DMS153 treated with DMSO at 0.1 percent for 48 hours (cell line): Measurements from ENCODE around the gene CYB5B.

Source experiments
- DNase-seq: peaks from one replicate; lab custom pipeline; 2025; ENCODE audit not compliant: unreplicated experiment; lab: John Stamatoyannopoulos, UW

Gene CYB5B

DNA sequence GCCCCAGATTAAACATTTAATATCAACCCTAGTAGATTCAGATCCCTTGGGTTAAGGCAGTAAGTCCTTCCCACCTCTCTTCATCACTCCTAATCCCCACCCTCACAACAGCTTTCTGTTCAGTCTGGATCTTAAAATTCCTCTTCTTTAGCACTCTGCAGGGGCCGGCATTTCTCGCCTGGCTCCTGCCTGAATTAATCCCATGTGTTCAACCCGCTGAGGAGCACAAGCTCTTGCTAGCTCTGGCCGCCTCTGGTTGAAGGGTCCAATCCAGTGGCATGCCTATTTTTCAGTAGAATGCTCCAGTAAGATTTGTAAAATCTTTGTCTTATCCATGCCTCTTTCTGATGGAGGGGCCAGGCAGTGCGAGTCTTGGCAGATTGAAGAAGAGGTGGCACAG lies 59.2 kb downstream of the CYB5B start:
- no peak for DNase-seq

DNA sequence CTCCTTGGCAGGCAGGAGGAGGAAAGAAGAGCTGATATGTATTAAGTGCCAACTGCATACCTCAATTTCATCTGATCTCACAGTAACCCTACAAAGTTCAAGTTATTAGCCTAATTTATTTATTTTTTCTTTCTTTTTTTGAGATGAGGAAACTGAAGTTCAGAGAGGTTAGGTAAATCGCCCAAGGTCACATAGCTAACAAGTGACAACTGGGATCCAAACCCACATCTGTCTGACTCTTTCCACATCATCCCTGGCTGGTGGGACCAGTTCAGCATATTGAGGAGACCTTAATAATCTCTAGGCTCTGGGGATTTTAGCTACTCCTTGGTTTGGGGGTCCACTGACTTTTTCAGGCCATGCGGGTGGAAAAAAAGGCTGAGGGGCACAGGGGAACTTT lies 60.9 kb downstream of the CYB5B start:
- DNase-seq, result no peak

DNA sequence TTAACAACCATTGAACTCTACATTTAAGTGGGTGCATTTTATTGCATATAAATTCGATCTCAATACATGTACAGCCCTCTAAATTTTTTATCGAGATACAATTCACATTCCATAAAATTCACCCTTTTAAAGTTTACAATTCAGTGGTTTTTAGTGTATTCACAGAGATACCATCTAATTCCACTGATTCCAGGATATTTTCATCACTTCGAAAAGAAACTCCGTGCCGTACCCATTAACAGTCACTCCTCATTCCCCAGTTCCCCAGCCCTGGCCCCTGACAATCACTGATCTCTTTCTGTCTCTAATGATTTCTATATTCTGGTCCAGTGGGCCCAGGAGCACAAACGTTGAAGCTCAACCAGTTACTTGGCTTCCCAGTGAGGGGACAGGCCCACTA lies 61.4 kb downstream of the CYB5B start:
- DNase-seq, result no peak

GRCh38 chr16:69486272-69486671 lies 61.9 kb downstream of the CYB5B start:
- DNase-seq, result no peak

GRCh38 chr16:69486724-69487123 lies 62.3 kb downstream of the CYB5B start:
- DNase-seq, result no peak

DNA sequence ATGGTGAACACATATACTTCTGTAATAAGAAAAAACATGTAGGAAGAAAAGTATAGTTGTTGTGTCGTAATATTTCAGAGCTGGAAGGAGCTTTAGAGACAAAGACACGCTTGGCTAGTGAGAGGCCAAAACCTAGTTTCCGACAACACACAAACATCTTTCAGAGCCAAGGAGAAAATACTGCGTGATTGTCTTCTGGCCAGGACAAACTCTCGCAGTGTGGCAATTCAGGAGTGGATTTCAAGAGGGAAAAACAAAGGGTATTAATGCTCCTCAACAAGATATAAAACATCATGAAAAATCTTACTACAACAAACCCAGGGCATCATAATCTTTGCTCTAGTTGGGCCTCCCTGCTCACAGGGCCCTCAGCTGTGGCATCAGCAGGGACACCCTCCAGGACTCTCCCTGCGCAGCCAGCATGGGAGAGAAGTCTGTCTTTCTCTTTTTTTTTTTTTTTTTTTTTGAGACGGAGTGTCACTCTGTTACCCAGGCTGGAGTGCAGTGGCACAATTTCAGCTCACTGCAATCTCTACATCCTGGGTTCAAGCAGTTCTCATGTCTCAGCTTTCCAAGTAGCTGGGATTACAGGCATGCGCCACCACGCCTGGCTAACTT lies 66.4 kb downstream of the CYB5B start:
- no peak for DNase-seq

DNA sequence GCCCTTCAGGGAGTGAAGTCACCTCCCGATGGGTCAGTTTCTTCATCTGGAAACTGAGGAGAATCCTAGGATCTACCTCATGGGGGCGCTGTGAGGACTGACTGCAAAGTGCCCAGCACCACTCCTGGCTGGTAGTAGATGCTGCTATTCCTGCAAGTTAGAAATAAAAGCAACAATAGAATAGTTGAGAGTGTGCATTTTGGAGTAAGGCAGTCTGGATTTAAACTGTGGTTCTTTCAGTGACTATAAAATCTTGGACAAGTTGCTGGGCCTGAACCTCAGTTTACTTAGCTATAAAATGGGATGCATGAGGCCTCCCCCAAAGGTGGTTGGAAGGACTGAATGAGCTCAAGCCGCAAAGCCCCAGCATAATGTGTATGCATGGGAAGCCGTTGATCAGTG lies 70.6 kb downstream of the CYB5B start:
- no peak for DNase-seq

DNA sequence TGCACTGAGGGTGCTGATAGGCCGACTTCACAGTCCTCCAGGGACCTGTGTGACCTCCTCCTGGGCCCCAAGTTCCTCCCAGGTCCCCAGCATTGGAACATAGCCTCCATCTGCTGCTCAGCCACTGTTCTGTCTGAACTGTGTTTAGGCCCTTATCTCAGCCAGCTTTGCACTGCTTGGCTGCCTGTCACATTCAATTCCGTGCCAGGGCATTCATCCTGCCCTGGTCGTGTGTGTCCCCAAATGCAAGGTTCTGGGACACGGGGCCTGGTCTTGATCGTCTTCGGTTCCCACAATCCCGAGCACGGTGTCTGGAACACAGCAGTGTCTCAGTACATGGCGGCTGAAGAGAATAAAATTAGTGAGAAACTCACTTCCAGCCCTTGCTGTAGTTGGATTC lies 71.4 kb downstream of the CYB5B start:
- no peak for DNase-seq

- no peak for DNase-seq
Measured at GRCh38 chr16:69496376-69496775, 72.0 kb downstream of the CYB5B start.

GRCh38 chr16:69496896-69497295 lies 72.5 kb downstream of the CYB5B start:
- no peak for DNase-seq

- DNase-seq, result no peak
Measured at GRCh38 chr16:69497876-69498596, 73.6 kb downstream of the CYB5B start.

GRCh38 chr16:69498926-69499325 lies 74.5 kb downstream of the CYB5B start:
- DNase-seq, result no peak

GRCh38 chr16:69499541-69500230 lies 75.3 kb downstream of the CYB5B start:
- no peak for DNase-seq

DNA sequence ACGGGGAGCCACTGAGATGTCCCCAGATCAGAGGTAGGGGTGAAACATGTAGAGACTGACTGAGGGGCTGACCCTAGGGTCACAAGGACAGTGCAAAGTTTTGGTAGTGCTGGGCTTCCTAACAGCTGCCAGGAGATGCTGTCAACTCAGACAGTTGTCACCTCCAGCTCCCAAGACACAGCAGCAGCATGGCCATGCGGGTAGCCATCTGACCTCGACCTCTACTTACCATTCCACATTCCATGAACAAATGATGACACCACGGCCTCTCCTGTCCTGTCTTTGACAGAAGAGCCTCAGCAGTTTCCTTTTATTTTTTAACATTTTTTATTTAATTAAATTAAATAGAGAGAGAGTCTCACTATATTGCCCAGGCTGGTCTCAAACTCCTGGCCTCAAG lies 76.1 kb downstream of the CYB5B start:
- DNase-seq, result no peak

GRCh38 chr16:69501956-69502745 lies 77.7 kb downstream of the CYB5B start:
- no peak for DNase-seq

DNA sequence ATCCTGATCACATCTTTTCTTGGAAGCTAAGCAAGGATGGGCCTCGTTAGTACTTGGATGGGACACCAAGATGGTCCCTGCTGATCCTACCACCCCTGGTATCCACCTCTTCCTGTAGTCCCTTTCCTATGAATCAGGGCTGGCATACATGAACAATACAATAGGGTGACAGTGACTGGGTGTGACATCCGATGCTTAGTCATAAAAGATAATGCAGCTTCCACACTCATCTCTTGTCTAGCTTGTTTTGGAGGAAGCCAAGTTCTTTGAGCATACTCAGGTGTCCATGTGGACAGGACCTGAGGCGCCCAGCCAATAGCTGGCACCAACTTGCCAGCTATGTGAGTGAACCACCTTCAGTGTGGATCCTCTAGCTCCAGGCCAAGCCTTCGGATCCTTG lies 78.8 kb downstream of the CYB5B start:
- no peak for DNase-seq

DNA sequence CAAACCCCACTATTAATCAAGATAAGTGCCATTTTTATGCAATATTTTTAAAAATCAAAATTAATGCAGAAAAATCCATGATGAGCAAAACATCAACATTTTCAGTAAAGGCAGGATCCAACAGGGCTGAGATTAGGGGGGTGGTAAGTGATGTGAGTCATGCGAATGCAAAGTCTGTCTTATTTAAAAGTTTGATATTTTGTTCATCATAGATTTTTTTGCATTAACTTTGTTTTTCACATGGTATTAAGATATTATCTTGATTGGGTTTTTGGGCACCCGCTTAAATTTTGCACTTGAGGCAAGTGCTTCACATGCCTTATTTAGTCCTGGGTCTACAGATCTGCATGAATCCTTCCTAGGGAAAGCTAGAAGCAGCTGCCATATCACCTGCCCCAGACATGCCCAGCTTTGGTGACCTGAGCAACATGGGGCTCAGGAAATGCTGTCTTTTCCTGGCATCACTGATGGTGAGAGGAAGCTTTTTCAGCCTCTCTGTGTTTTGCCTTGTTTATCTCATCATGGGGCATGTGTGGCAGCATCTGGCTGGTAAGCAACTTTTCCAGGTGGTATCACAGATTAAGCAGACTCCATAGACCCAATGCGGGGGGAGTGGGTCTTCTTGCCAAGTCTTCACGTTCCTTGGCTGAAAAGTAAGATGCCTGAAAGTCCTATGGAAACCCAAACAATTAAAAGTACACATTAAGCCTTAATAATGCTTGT lies 83.8 kb downstream of the CYB5B start:
- no peak for DNase-seq

DNA sequence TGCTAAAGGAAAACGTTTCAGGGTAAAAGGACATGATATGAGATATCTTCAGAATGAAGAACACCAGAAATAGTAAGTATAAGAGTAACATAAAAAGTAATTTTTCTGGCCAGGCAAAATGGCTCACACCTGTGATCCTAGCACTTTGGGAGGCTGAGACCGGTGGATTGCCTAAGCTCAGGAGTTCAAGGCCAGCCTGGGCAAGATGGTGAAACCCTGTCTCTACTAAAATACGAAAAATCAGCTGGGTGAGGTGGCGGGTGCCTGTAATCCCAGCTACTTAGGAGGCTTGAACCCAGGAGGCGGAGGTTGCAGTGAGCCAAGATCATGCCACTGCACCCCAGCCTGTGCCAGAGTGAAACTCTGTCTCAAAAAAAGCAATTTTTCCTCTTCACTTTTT lies 84.7 kb downstream of the CYB5B start:
- DNase-seq, result no peak

DNA sequence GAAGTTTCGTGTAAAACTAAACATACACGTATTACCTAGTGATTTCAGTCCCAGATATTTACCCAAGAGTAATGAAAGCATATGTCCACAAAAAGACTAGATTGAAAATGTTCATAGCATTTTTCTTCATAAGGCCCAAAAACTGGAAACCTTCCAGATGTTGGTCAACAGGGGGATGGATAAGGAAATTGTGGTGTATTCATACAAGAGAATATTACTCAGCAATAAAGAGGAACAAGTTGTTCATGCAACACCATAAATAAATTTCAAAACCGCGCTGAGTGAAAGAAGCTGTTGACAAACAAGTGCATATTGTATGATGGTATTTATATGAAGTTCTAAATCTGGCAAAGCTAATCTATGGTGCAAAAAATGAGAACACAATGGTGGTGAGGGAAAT lies 87.2 kb downstream of the CYB5B start:
- no peak for DNase-seq

- DNase-seq, result no peak
Measured at GRCh38 chr16:69513180-69513966, 89.0 kb downstream of the CYB5B start.
